Glutamatergic neuron (in vitro differentiated cells): ENCODE results near the gene VASP. TPM values are rescaled to one million over a fixed set of nuclear protein-coding genes. Genes with fewer than 3 reads are reported as not detected.

Source experiments
- DNase-seq: peaks from one replicate; pipeline ENCODE4 v3.0.0; 2022
- H3K27ac Mint-ChIP-seq: one replicate; pipeline ENCODE4 v1.8.0; 2020; ENCODE audit warnings: mild to moderate bottlenecking, mixed read lengths, inconsistent platforms; ENCODE audit not compliant: unreplicated experiment
- H3K27me3 Mint-ChIP-seq: one replicate; pipeline ENCODE4 v1.8.0; 2020; ENCODE audit warnings: mild to moderate bottlenecking, moderate library complexity, mixed read lengths, inconsistent platforms; ENCODE audit not compliant: unreplicated experiment
- H3K36me3 Mint-ChIP-seq: one replicate; pipeline ENCODE4 v1.8.0; 2020; ENCODE audit warnings: mild to moderate bottlenecking, mixed read lengths, inconsistent platforms; ENCODE audit not compliant: unreplicated experiment
- H3K4me1 Mint-ChIP-seq: one replicate; pipeline ENCODE4 v1.8.0; 2020; ENCODE audit warnings: mild to moderate bottlenecking, low read depth, mixed read lengths, inconsistent platforms; ENCODE audit not compliant: unreplicated experiment
- H3K4me3 Mint-ChIP-seq: one replicate; pipeline ENCODE4 v1.8.0; 2020; ENCODE audit warnings: mild to moderate bottlenecking, mixed read lengths, inconsistent platforms; ENCODE audit not compliant: unreplicated experiment
- H3K9me3 Mint-ChIP-seq: one replicate; pipeline ENCODE4 v1.8.0; 2020; ENCODE audit warnings: mild to moderate bottlenecking, moderate library complexity, mixed read lengths, inconsistent platforms; ENCODE audit not compliant: unreplicated experiment
- total RNA-seq: library from RNA; stranded (reverse); fragmentation: NEBNext Ultra II Directional; extraction: Animal tissue kit (Norgen Biotek cat#: 25700); gene quantifications from one replicate; pipeline ENCODE4 v1.2.1, GENCODE V29; 2021; ENCODE audit not compliant: unreplicated experiment
- TF ChIP-seq, protein P1 (sequence below): fragments of 200-600 bp; sonication (generic); IDR thresholded peaks from one replicate; pipeline ENCODE4 v1.5.0; 2021; ENCODE audit not compliant: partially characterized antibody, unreplicated experiment

Gene VASP
- total RNA-seq, 1 donor from 2014 or later: 73.6 TPM

- peaks cover 14% of the 10 kb centered on the region for H3K27me3 Mint-ChIP-seq
- no peak for DNase-seq
- no peaks in the 10 kb centered on the region for H3K36me3 Mint-ChIP-seq
- H3K4me1 Mint-ChIP-seq: peaks cover 17% of the 10 kb centered on the region
- peak overlapping the region; percentile 77 for H3K27ac Mint-ChIP-seq
- TF ChIP-seq, protein P1, sequence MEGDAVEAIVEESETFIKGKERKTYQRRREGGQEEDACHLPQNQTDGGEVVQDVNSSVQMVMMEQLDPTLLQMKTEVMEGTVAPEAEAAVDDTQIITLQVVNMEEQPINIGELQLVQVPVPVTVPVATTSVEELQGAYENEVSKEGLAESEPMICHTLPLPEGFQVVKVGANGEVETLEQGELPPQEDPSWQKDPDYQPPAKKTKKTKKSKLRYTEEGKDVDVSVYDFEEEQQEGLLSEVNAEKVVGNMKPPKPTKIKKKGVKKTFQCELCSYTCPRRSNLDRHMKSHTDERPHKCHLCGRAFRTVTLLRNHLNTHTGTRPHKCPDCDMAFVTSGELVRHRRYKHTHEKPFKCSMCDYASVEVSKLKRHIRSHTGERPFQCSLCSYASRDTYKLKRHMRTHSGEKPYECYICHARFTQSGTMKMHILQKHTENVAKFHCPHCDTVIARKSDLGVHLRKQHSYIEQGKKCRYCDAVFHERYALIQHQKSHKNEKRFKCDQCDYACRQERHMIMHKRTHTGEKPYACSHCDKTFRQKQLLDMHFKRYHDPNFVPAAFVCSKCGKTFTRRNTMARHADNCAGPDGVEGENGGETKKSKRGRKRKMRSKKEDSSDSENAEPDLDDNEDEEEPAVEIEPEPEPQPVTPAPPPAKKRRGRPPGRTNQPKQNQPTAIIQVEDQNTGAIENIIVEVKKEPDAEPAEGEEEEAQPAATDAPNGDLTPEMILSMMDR: no peak
- peak overlapping the region; percentile 87 for H3K4me3 Mint-ChIP-seq
- H3K9me3 Mint-ChIP-seq: peaks cover 9% of the 10 kb centered on the region
Observed at GRCh38 chr19:45492627-45493470, 14.4 kb upstream of the VASP start.

- peaks cover 17% of the 10 kb centered on the region for H3K27me3 Mint-ChIP-seq
- H3K4me1 Mint-ChIP-seq: peaks cover 18% of the 10 kb centered on the region
- DNase-seq: no peak
- H3K4me3 Mint-ChIP-seq: peak overlapping the region; percentile 64
- H3K36me3 Mint-ChIP-seq: no peaks in the 10 kb centered on the region
- TF ChIP-seq, protein P1: no peak
- H3K27ac Mint-ChIP-seq: no peak overlapping the region
- peaks cover 11% of the 10 kb centered on the region for H3K9me3 Mint-ChIP-seq
Observed at GRCh38 chr19:45494261-45494916, 12.9 kb upstream of the VASP start.

DNA sequence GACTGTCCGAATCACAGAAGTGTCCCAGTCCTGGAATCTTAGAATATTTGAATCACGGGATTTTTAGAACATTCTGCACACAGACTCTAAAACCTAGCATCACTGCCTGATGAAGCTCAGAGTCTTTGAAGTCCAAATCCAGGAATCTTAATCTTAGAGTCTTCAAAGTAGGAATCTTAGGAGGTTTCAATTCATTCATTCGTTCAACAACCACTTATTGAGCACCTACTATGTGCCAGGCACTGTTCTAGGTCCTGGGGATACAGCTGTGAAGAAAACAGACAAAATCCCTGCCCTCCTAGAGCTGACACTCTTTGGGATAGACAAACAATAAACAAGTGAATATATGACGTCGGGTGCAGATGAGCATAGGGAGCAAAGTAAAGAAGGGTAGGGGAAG lies 12.1 kb upstream of the VASP start:
- H3K36me3 Mint-ChIP-seq: no peaks in the 10 kb centered on the region
- TF ChIP-seq, protein P1: no peak
- peak overlapping the region; percentile 89 for H3K27ac Mint-ChIP-seq
- H3K27me3 Mint-ChIP-seq: peaks cover 19% of the 10 kb centered on the region
- peak overlapping the region; percentile 92 for H3K4me3 Mint-ChIP-seq
- H3K4me1 Mint-ChIP-seq: peaks cover 22% of the 10 kb centered on the region
- no peak for DNase-seq
- H3K9me3 Mint-ChIP-seq: peaks cover 13% of the 10 kb centered on the region

- H3K4me1 Mint-ChIP-seq: peaks cover 22% of the 10 kb centered on the region
- peak; percentile 75 for DNase-seq
Observed at GRCh38 chr19:45496349-45496953, 10.8 kb upstream of the VASP start.

More at GRCh38 chr19:45496349-45496953, 10.8 kb upstream of the VASP start:
- H3K4me3 Mint-ChIP-seq: peak overlapping the region; percentile 92
- no peaks in the 10 kb centered on the region for H3K36me3 Mint-ChIP-seq
- TF ChIP-seq, protein P1: no peak
- peaks cover 19% of the 10 kb centered on the region for H3K27me3 Mint-ChIP-seq
- H3K27ac Mint-ChIP-seq: peak overlapping the region; percentile 89
- peaks cover 13% of the 10 kb centered on the region for H3K9me3 Mint-ChIP-seq
